K562 treated with DMSO at 1 percent for 24 hours (cell line): ENCODE data around the gene NRG2. TPM values are rescaled to one million over a fixed set of nuclear protein-coding genes. Genes with fewer than 3 reads are reported as not detected.

Source experiments
- total RNA-seq: library from RNA; unstranded; fragments of 300-600 nt; gene quantifications from 2 replicates; pipeline ENCODE4 v1.2.3, GENCODE V29; 2022; ENCODE audit warnings: low read depth; ENCODE audit not compliant: insufficient read depth

NRG2 gene
- 0.22 TPM in 1 of 2 replicates, not detected in the other for total RNA-seq

DNA sequence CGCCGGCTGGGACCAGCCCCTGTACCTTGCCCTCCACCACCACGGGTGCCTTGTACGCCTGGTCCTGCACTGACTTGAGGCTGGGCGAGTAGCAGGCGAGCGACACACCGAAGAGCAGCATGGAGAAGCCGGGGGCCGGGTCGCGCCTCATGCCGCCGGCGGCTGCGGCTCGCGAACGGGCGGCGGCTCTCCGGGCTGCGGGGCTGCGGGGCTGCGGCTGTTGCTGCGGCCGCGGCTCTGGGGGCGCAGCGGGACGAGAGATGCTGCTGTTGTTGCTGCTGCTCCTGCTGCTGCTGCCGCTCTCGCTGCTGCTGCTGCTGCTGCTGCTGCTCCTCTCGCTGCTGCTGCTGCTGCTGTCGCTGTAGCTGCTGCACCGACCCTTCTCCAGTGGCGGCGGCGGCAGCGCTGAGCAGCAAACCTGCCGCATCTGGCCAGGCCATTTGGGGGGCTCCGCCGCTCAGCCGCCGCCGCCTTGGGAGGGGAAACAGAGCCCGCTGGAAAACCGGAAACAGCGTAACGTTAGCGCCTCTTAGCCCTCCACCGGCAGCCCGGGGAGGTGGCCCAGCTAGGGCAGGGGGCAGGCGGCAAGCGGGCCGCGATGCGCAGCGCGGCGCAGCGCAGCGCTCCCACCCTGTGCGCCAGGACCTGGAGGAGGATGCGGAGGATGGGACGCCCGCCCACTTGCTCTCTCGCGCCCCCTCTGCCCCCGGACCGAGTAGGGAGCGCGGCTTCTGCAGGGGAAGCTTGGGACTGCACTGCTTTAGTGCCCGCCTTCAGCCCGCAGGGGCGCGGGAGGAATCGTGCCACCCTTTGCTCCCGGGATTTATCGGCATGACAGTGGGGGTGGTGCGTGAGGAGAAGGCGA lies at the start of gene NRG2:
Gene NRG2 (minus strand): TSS at position 657 of the 865 bp plus-strand sequence.

Other genes with a start within 250 kb of the NRG2 start
- 0.07 and 0.13 TPM in 2 replicates for gene PSD2, start 247.5 kb downstream of the NRG2 start, total RNA-seq
- gene PURA, start 70.8 kb upstream of the NRG2 start, total RNA-seq, result 13.0 and 13.8 TPM in 2 replicates
- 0.57 and 1.1 TPM in 2 replicates for gene IGIP, start 82.6 kb upstream of the NRG2 start, total RNA-seq
- gene CYSTM1, start 131.9 kb upstream of the NRG2 start, total RNA-seq, result 117 and 123 TPM in 2 replicates